HG03159 (cell line): ENCODE measurements around the gene KIF5C.
"Not testable (repeated sequence)": the region's sequence is repeated elsewhere in the genome, so short reads cannot be mapped to it uniquely, and the experiment has no call there.

Source experiments
- ATAC-seq: cut with Tn5 transposase; IDR thresholded peaks from one replicate; pipeline ENCODE4 v1.9.1; 2021; ENCODE audit warnings: mild to moderate bottlenecking, moderate library complexity; ENCODE audit not compliant: unreplicated experiment

Gene KIF5C

GRCh38 chr2:148959745-148960144 is 84.7 kb downstream of the KIF5C start:
- ATAC-seq: no peak

GRCh38 chr2:148960483-148960882 is 85.5 kb downstream of the KIF5C start:
- ATAC-seq: no peak

GRCh38 chr2:148963461-148963860 is 88.4 kb downstream of the KIF5C start:
- no peak for ATAC-seq

- ATAC-seq: no peak
Observed at GRCh38 chr2:148965623-148966437, 90.8 kb downstream of the KIF5C start.

- ATAC-seq: no peak
Observed at GRCh38 chr2:148966438-148966758, 91.4 kb downstream of the KIF5C start.

- no peak for ATAC-seq
Observed at GRCh38 chr2:148967056-148967455, 92.0 kb downstream of the KIF5C start.

- no peak for ATAC-seq
Observed at GRCh38 chr2:148967578-148967977, 92.6 kb downstream of the KIF5C start.

- no peak for ATAC-seq
Observed at GRCh38 chr2:148968301-148968700, 93.3 kb downstream of the KIF5C start.

GRCh38 chr2:148968776-148969319 is 93.8 kb downstream of the KIF5C start:
- no peak for ATAC-seq

- no peak for ATAC-seq
Observed at GRCh38 chr2:148969659-148970061, 94.6 kb downstream of the KIF5C start.

- no peak for ATAC-seq
Observed at GRCh38 chr2:148970385-148970784, 95.4 kb downstream of the KIF5C start.

- ATAC-seq: peak; percentile 79
Observed at GRCh38 chr2:148971547-148971946, 96.5 kb downstream of the KIF5C start.

GRCh38 chr2:148974095-148974494 is 99.1 kb downstream of the KIF5C start:
- no peak for ATAC-seq

- ATAC-seq: no peak
Observed at GRCh38 chr2:148978026-148978685, 103.1 kb downstream of the KIF5C start.

GRCh38 chr2:148978706-148979105 is 103.7 kb downstream of the KIF5C start:
- ATAC-seq: no peak

- ATAC-seq: no peak
Observed at GRCh38 chr2:148979164-148979918, 104.3 kb downstream of the KIF5C start.

- ATAC-seq: no peak
Observed at GRCh38 chr2:148979919-148980277, 104.9 kb downstream of the KIF5C start.

- not testable (repeated sequence) for ATAC-seq
Observed at GRCh38 chr2:148980496-148980895, 105.5 kb downstream of the KIF5C start.

GRCh38 chr2:148981324-148981723 is 106.3 kb downstream of the KIF5C start:
- ATAC-seq: no peak

GRCh38 chr2:148981781-148982180 is 106.8 kb downstream of the KIF5C start:
- no peak for ATAC-seq

- no peak for ATAC-seq
Observed at GRCh38 chr2:148982282-148982681, 107.3 kb downstream of the KIF5C start.

GRCh38 chr2:148983896-148984295 is 108.9 kb downstream of the KIF5C start:
- ATAC-seq: no peak
